ENCODE results near the gene DPYSL4.

- no peak for TF ChIP-seq CTCF (IDR thresholded peaks at IDR 0.05; ENCODE audit: insufficient read depth, low read depth, low read length)
- no peak for TF ChIP-seq EZH2 (IDR thresholded peaks at IDR 0.05; ENCODE audit: insufficient read depth, low read length)
Measured at GRCh38 chr10:132198068-132198370, 11.3 kb downstream of the DPYSL4 start.

All from astrocyte (in vitro differentiated cells and primary cell).